Hematopoietic multipotent progenitor cell treated with erythropoietin and hydrocortisone succinate and interleukin-3 and kit ligand, for 15 days (in vitro differentiated cells): ENCODE results near the gene DCAF15.

ENCODE experiments used
- DNase-seq: peaks from one replicate; pipeline ENCODE4 v3.0.0-alpha.2; 2015; ENCODE audit warnings: low spot score

Gene DCAF15

DNA sequence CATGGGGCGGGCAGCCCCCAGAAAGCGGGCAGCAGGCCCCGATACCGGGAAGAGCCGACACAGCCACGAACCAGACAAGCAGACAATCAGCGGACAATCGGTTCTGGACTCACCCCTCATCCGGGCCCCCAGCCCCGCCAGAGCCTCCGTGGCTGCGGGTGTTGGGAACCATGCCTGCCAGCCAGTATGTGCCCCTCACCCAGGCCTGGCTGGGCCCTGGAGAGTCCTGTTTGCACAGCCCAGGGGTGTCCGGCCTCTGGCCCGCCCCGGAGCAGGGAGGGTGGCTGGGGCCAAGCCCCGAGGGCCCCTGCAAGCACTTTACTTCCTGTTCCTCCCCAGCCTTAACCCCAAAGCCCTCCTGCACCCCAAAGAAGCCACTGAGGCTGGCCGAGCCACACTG, 21.9 kb upstream of the DCAF15 start:
- no peak for DNase-seq

DNA sequence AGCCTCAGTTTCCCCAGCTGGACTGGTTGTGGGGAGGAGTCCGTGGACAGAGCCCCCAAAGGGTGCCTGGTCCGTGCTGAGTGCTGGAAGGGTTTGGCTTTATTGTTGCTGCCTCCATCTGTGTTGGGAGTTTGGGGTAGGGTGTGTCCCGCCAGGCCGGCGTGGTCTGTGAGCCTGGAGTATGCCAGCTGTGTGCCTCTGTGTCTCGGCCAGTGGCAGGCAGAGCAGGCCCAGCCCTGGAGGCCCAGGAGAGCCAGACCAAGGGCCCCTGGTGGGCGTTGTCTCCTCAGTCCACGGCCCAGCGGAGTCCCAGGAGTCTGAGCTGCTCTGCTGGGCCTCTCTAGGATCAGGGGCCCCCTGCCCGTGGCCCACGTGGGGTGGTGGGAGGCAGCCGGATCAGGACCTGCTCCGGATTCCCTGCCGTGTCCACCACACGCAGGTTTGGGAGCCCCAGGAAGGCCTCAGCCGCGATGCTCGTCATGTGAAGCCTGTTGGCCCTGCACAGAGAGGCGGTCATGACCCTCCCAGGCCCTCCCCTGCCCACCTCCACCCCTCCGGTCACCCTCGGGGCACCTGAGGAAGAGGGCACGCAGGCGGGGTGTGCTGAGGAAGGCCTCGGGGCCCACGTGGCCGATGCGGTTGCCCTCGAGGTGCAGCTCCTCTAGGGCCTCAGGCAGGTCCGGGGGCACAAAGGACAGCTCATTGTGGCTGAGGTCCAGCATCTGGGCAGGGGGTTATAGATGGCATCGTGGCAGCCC, 20.7 kb upstream of the DCAF15 start:
- no peak for DNase-seq

DNA sequence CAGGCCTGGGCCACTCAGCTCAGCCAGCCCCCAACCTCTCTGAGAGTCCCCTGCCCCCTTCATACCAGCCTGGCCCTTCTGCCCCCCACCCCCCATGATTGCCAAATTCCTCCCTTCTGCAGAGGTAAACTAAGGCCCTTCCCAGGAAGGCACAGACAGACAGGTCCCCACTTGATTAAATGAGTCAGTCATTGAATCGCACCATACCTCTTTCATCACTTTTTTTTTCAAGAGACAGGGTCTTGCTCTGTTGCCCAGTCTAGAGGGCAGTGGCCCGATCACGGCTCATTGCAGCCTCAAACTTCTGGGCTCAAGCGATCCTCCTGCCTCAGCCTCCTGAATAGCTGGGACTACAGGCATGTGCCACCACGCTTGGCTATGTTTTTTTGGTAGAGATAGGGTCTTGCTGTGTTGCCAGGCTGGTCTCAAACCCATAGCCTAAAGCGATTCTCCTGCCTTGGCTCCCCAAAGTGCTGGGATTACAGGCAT, 20.1 kb upstream of the DCAF15 start:
- DNase-seq: no peak

DNA sequence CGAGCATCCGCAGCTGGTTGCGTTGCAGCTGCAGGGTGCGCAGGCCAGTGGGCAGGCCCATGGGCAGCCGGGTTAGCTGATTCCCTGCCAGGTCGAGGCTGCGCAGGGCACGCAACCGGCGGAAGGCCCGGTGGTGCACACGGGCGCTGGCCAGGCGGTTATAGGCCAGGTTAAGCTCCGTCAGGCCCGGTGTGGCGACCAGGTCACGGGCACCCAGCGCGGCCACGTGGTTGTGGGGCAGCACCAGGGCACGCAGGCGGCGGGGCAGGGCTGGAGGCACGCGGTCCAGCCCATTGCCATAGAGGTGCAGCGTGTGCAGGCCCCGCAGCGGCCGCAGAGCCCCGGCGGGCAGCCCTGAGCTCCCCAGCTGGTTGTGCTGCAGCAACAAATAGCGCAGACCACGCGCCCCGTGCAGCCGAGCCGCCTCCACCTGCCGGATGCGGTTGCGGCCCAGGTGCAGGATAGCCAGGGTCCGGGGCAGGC, 19.4 kb upstream of the DCAF15 start:
- DNase-seq: no peak

DNA sequence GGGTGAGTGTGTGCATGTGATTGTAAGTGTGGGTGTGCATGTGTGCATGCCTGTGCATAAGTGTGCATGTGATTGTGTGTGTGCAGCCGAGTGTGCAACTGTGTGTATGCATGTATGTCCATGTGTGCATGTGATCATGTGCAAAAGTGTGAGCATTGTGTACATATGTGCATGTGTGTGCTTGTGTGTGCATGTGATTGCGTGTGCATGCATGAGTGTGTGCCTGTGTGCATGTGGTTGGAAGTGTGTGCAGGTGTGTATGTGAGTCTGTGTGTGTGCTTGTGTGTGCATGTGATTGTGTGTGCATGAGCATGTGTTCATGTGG, 17.6 kb upstream of the DCAF15 start:
- no peak for DNase-seq

DNA sequence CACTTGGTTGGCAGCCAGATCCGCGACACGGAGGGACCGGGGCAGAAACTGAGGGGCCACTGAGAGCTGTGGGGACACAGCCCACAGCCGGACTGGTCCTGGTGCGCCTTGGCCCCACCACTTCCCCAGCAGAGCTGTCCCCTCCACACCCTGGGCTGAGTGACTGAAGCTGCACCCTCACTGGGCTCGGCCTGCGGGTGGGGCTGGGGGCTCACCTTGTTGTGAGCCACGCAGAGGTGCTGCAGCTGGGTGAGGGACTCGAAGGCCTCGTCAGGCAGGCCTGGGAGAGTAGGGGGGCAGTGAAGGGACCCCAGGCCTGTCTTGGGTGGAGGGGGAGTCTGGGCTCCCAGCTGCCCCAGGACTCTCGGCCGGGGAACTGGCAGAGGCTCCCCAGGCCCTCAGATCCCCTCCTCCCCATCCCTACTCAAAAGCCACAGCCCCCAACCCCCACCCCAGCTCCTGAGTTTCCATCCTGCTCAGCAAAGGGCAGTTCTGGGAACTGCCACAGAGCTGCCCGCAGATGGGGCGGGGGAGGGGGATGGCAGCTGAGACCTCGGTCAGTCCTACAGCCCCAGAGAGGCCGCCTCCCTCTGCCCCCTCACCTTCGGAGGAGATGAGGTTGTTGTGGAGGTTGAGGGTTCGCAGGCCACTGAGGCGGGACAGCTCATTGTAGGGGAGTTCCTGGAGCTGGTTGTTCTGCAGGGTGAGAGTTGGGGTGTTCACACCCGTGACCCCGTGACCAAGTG, 16.4 kb upstream of the DCAF15 start:
- no peak for DNase-seq

DNA sequence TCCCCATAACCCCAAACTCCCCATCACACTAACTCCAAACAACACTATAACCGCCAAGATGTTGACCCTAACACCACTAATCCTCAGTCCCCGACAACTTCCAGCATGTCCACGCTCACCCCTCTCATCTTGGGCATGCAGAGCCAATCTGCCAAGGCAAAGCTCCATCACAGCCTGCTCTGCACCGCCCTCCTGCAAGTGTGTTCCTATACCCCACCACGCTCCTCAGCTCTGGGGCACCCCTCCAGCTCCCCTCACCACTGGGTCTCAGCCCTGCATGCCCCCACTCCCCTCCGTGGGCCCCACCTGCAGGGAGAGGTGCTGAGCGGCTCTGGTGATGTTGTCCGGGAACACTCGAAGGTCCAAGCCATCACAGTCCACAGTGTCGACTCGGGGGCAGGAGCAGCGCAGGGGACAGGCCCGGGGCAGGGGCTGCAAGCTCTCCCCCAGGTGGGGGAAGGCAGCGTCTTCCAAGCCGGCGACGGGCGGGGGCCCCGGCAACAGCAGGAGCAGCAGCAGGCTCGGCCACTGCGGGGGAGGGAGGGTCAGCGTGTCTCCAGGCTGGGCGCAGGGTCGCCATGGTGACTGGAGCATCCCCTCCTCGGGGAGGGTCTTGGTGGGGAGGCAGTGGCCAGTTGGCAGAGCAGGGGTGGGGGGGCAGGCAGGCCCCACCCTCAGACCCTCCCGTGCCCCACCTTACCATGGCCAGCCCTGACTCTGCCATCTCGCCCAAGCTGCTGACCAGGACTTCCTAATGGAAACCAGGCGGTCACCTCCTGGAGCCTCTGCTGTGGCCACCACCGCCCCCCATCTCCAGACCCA, 14.6 kb upstream of the DCAF15 start:
- no peak for DNase-seq

DNA sequence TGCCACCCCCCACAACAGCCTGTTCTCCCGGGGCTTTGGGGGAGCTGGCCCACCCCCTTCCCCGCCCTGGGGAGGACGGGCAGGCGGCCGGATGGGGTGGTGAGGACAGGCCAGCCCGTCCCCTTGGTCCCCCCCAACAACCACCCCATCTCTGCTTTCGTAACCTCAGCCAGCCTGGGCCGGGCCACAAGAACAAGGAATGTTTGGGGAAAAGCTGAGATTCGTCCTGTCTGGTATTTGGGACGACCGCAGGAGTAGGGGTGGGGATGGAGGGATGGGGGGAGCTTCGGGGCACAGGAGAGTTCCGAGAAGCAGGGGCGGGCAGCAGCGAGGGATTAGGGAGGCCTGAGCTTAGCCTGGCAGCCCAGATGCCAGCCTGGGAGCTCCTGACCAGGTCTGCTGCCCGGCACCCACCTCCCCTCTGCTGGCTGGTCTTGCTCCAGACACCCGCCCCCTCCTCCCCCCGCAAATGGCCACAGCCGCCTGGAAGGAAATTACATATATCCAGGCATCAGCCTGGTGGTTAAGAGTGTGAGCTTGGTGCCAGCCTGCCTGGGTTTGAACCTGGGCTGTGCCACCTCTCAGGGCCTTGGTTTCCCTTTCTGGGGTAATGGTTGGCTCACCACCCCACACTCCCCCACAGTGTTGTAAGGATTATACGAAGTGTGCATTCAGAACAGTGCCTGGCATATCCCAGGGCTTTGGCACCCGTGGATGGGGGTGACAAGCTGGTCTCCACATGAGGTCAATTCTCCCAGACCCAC, 13.8 kb upstream of the DCAF15 start, which contains the start of gene PODNL1:
Gene PODNL1 (minus strand): TSS at position 117 of the 764 bp plus-strand sequence. CDS start 236 bp downstream, outside the sequence.
- DNase-seq: no peak

DNA sequence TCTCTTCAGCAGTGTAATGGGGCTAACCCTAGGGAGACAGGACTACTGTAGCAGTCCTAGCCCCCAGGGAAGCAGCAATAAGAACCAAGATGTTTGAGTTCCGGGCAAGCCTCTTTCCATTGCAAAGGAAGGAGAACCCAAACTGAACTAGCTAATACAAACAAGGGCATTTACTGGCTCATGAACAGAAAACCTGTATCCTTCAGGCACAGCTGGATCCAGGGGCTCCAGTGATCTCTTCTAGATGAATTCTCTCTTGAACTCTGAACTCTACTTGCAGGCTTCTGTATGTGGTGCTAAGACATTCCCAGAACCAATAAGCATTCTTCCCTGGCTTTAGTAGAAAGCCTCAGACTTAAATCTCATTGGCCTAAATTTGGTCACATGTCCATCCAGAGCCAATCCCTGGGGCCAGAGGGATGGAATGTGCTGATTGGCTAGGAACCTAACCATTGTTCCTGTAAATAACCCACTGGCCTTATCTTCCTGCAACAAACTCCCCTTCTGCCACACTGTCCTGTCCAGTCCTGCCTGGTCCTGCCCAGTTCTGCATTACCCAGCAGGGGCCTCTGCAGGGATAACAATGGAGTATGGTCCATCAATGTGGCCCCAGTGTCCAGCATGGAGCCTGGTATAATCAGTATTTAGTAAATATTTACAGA, 10.2 kb upstream of the DCAF15 start:
- DNase-seq: no peak

DNA sequence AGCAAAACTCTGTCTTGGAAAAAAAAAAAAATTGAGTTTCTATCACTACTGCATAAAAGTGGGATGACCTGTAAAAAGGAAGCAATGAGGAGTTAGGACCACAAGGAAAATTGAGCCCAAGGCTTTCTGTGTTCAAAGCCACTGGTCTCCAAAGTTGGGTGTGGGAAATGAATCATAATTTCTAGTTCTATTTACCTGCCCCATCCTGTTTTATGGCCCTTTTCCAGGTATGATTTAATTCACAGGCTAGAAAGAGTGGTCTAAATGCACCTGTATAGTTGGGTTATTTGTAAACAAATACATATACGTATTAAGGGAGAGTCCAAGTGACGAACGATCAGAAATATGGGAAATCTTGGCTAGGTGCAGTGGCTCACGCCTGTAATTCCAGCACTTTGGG, 5.9 kb upstream of the DCAF15 start:
- DNase-seq: no peak

DNA sequence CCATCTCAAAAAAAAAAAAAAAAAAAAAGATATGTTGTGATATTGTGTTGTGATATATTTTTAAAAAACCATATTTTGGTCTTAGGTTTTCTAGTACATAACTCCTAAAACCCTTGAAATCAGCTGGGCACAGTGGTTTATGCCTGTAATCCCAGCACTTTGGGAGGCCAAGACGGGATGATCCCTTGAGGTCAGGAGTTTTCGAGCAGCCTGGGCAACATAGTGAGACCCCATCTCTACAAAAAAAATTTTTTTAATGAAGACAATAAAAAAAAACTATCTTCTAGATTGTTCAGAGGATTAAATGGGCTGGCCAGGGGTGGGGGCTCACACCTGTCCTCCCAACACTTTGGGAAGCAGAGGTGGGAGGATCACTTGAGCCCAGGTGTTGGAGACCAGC, 1.3 kb upstream of the DCAF15 start:
- DNase-seq: no peak

DNA sequence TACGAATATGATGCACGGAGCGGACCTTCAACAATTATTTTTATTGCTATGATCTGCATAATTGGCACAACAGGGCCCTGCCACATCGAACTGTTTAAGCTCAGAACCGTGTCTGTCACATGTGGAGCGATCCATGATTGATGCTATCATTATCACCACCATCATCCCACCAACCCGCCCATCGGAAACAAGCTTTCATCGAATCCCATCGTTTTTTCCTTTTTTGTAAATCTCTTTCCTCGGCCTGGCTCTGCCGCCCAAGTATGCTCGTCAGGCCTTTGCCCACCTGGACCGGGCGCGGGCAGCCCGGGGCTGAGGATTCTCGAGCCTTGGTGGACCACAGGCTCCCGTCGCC, 533 bp upstream of the DCAF15 start:
- DNase-seq: no peak

DNA sequence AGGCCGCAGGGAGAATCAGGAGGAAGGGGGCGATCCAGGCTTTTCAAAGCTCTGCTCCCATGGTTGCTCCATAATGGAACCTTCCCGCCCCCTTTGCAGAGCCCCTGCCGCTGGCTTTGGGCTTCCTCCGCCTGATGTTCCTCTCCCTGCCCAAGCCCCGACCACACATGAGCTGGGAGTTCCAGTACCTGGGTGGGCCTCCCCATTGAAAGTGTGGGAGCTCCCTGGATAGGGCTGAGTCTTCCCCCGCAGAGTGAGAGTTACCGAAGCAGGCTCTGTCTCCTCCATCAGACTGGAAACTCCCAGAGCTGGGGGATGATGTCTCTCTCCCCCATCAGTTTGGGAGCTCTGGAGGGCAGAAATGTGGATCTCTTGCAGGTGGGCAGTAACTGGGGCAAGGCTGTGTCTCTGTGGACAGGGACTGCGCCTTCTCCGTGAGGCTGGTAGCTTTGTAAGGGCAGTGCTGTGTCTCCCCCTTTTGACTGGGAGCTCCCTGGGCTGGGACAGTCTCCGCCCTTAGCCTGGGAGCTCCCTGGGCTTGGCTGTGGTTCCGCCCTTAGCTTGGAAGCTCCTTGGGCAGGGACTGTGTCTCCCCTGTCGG, 722 bp downstream of the DCAF15 start:
- peak; percentile 67 for DNase-seq

DNA sequence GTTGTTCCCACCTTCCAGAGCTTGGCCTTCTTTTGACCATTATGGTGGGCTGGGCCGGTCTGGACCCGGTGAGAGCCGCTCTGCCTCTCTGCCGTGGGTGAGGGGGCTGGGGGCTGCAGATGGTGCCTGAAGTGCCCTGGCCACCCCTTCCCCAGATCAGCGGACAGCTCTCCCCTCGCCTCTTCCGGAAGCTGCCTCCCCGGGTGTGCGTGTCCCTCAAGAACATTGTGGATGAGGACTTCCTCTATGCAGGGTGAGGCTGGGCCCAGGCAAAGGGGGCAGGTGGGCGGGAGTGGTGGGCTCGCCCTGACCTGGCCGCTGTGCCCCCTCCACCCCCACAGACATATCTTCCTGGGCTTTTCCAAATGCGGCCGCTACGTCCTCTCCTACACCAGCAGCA, 1.9 kb downstream of the DCAF15 start:
- no peak for DNase-seq

DNA sequence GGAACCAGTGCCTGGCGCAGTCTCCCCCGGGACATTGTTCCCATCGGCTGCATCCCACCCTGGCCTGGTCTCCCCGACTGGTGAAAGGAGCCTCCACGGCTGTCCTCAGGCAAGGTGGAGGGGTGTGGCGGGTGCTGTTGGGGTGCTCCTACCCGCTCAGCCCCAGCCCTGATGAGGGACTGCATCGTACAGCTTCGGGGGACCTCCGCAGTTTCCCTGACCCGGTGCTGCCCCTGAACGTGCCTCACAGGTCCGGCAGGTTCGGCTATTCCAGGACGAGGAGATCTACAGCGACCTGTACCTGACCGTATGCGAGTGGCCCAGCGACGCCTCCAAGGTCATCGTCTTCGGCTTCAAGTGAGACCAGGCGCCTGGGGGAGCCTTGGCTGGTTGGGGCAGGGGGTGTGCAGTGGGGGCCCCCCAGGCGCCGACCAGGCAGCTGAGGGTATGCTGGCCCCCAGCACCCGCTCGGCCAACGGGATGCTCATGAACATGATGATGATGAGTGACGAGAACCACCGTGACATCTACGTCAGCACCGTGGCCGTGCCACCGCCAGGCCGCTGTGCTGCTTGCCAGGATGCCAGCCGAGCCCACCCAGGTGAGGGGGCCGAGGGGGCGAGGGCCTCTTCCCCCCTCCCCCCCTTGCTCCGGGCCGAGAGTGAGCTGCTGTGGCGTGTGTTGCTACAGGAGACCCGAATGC, 3.5 kb downstream of the DCAF15 start:
- no peak for DNase-seq

DNA sequence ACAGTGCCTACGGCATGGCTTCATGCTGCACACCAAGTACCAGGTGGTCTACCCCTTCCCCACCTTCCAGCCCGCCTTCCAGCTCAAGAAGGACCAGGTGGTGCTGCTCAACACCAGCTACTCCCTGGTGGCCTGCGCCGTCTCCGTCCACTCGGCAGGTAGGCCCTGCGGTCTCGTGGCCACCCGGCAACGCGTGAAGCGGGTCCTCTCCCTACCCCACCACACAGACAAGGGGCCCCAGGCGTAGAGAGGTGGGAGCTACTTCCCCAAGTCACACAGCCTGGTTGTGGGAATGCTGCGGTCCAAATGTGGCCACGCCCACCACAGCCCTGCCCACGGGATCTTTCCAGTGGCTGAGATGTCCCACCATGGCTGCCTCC, 4.0 kb downstream of the DCAF15 start:
- DNase-seq: no peak

DNA sequence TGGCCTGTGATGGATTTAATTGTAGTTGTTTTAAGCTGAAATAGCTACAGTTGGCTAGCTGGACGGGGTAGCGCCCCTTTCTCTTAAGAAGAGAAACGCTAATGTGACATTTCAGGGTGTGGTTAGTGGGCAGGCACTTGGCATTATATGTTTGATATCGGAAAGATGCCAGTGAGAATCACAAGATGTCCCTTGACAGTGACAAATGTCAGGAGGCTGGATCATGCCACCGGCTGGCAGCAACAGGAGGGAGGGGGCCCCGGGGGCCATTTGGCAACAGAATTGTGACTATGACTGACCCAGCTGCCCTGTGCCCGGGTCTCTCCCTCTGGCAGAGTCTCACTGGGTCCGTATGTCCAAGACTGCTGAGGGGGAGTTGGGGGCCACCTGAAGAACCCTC, 4.7 kb downstream of the DCAF15 start:
- peak; percentile 49 for DNase-seq

DNA sequence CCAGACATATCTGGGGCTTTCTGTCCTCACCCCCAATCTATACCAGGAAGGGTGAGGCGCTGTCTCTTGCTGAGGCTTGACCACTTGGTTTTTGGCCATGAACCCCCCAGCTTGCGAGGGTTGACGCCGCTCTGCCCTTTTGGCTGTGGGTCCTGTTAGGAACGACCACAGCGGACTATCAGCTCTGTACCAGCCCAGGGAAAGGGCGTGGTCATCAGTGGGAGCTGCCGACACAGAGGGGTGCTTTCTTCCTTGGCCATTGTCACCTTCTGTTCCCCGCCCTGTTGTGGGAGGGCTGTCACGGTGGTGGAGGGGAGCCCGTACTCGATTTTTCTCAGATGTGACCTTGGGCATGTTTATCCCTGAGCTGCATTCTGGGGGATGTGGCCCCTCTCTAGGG, 5.7 kb downstream of the DCAF15 start:
- peak; percentile 65 for DNase-seq

DNA sequence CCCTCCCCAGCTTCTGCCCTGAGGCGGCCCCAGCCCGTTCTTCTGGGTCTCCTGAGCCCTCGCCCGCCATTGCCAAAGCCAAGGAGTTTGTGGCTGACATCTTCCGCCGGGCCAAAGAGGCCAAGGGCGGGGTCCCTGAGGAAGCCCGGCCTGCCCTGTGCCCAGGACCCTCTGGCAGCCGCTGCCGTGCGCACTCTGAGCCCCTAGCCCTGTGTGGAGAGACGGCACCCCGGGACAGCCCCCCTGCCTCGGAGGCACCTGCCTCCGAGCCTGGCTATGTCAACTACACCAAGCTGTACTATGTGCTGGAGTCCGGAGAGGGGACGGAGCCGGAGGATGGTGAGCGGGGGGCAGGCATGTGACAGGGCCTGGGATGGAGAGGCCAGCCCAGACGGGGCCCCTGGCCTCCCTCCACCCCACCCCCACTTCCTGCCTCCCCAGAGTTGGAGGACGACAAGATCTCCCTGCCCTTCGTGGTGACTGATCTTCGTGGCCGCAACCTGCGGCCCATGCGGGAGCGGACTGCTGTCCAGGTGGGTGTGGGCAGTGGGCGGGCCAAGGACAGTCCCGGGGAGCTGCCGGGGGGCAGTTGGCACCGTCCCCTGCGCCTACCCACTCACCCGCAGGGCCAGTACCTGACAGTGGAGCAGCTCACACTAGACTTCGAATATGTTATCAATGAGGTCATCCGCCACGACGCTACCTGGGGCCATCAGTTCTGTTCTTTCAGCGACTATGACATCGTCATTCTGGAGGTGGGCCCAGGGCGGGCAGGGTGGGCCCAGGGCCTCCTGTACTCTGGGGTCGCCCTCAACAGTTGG, 7.0 kb downstream of the DCAF15 start:
- no peak for DNase-seq
